ENCODE results near the gene JADE1. TPM values are rescaled to one million over a fixed set of nuclear protein-coding genes. Genes with fewer than 3 reads are reported as not detected.

Gene JADE1
- total and polyA plus RNA-seq, 9 of the 15 experiments (the other 6 are each of a cell fraction or from before 2014, with no cell fraction given): 8.3 to 37.9 (median 24.4) TPM

GRCh38 chr4:128866269-128866668 lies 56.8 kb downstream of the JADE1 start (continued):
- TF ChIP-seq MGA (IDR thresholded peaks at IDR 0.05) (no peak), TBL1XR1 (IDR thresholded peaks at IDR 0.05; ENCODE audit: low read length in 2 of 2) (no peak), EP300 (IDR thresholded peaks at IDR 0.05; ENCODE audit: low read length) (no peak), CHD4 (IDR thresholded peaks at IDR 0.05; ENCODE audit: insufficient read depth, insufficient replicate concordance, low read depth, low read length, poor library complexity, severe bottlenecking) (no peak), HDAC2 (IDR thresholded peaks at IDR 0.05) (no peak), CHCHD3 (CRISPR knock-in tag; IDR thresholded peaks at IDR 0.05) (no peak), HEY1 (CRISPR knock-in tag; IDR thresholded peaks at IDR 0.05; ENCODE audit: borderline replicate concordance) (no peak), DNMT1 (IDR thresholded peaks at IDR 0.05) (no peak), ELF4 (CRISPR knock-in tag; IDR thresholded peaks at IDR 0.05) (no peak), PCBP2 (IDR thresholded peaks at IDR 0.05; ENCODE audit: low read depth, low read length, poor library complexity, severe bottlenecking) (no peak), ZNF140 (CRISPR knock-in tag; IDR thresholded peaks at IDR 0.05) (no peak), RAD51 (IDR thresholded peaks at IDR 0.05; ENCODE audit: borderline replicate concordance, low read depth) (no peak), KLF10 (CRISPR knock-in tag; IDR thresholded peaks at IDR 0.05) (no peak)

All from K562 (cell line).